BLaER1 treated with 17β-estradiol and CSF1 and Interleukin-3, amounts not matched to agents 10 nM and 100 nM (cell line): ENCODE results near the gene ITPR1.

ENCODE experiments used
- H3K27ac ChIP-seq, 11 experiments: shearing (Covaris generic); formaldehyde crosslinking; 2 replicates each; pipeline ENCODE4 v1.8.1; 2022
- H3K27me3 ChIP-seq, 11 experiments: shearing (Covaris generic); formaldehyde crosslinking; 2 replicates each; pipeline ENCODE4 v1.8.1; 2022
- H3K36me3 ChIP-seq, 11 experiments: shearing (Covaris generic); formaldehyde crosslinking; 2 replicates each; pipeline ENCODE4 v1.8.1; 2022
- H3K4me1 ChIP-seq, 10 experiments: shearing (Covaris generic); formaldehyde crosslinking; 2 replicates each; pipeline ENCODE4 v1.8.1; 2022
- H3K4me2 ChIP-seq, 11 experiments: shearing (Covaris generic); formaldehyde crosslinking; 2 replicates each; pipeline ENCODE4 v1.8.1; 2022
- H3K4me3 ChIP-seq, 10 experiments: shearing (Covaris generic); formaldehyde crosslinking; 2 replicates each; pipeline ENCODE4 v1.8.1; 2022
- H3K9ac ChIP-seq, 11 experiments: shearing (Covaris generic); formaldehyde crosslinking; 2 replicates each; pipeline ENCODE4 v1.8.1; 2022
- H3K9me3 ChIP-seq, 11 experiments: shearing (Covaris generic); formaldehyde crosslinking; replicated peaks in 1 of 11; 2 replicates each; pipeline ENCODE4 v1.8.1; 2022
- H4K20me1 ChIP-seq, 11 experiments: shearing (Covaris generic); formaldehyde crosslinking; 2 replicates each; pipeline ENCODE4 v1.8.1; 2022
- Cebpa-rat ChIP-seq, 11 experiments: shearing (Covaris generic); IDR thresholded peaks; 2 replicates each; pipeline ENCODE4 v1.8.1; 2022

ITPR1 gene

DNA sequence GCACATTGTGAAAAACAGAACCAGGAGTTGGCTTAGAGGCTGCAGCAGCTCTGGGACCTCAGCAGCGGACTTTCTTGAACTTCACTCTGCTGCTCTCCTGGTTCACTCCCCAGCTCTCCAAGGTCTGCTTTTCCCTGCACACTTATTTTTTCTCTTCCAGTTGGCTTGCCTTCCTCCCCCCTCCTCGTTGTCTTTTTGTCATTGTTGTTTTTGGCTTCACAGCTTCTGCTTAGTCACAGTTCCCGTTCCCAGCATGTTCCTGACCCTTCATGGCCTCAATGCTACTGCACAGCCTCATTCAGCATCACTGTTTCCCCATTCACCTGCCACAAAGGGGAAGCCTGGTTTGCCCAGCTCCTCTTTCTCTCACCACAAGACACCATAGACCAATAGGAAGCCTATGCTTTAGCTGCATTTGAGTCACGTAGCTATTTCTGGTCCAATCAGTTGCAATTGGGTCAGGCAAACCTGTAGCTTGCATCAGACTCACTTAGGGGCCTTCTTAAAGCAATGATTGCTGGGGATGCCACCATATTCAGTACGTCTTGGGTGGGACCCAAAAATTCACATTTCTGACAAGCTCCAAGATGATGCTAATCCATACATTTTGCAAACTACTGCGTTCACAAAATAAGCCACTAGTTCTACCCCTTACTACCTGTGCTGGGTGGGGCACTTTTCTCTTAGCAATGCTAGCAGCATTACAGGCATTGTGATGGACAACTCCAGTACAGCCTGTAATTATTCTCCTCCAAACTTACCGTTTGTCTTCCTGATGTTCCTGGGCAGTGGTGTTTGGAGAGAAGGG, 18.3 kb upstream of the ITPR1 start:
- Histone ChIP-seq H4K20me1 (no peaks in the 10 kb centered on the region), H3K9ac (peak overlapping the region in 7 of 11 experiments; percentile 41 to 74 (median 60); a peak in 12 of 22 replicates), H3K27ac (peak overlapping the region in 8 of 11 experiments; percentile 22 to 90 (median 81); a peak in 15 of 22 replicates), H3K9me3 (no peaks in the 10 kb centered on the region), H3K4me3 (peak overlapping the region in 2 of 10 experiments; percentile 10 to 14; a peak in 2 of 20 replicates), H3K27me3 (no peaks in the 10 kb centered on the region), H3K4me2 (peak overlapping the region in 7 of 11 experiments; percentile 24 to 91 (median 75); a peak in 12 of 22 replicates), H3K4me1 (peaks cover 0 to 71% (median 33%) of the 10 kb centered on the region in 10 experiments; a peak in 12 of 20 replicates), H3K36me3 (no peaks in the 10 kb centered on the region)
- TF ChIP-seq Cebpa-rat (IDR thresholded peaks at IDR 0.05): peak in 6 of 11 experiments; percentile 25 to 84 (median 60); a peak in 9 of 22 replicates

- H3K9me3 ChIP-seq: no peaks in the 10 kb centered on the region
- no peaks in the 10 kb centered on the region for H3K27me3 ChIP-seq
- peak overlapping the region in 5 of 11 experiments; percentile 41 to 91 (median 76); a peak in 10 of 22 replicates for H3K4me2 ChIP-seq
- H3K36me3 ChIP-seq: no peaks in the 10 kb centered on the region
- H3K4me1 ChIP-seq: peaks cover 0 to 74% (median 33%) of the 10 kb centered on the region in 10 experiments; a peak in 12 of 20 replicates
- H3K27ac ChIP-seq: peak overlapping the region in 7 of 11 experiments; percentile 44 to 90 (median 84); a peak in 13 of 22 replicates
- no peak overlapping the region for H3K4me3 ChIP-seq
- no peak for TF ChIP-seq Cebpa-rat (IDR thresholded peaks at IDR 0.05)
- H4K20me1 ChIP-seq: no peaks in the 10 kb centered on the region
- peak overlapping the region in 2 of 11 experiments; percentile 10 to 61; a peak in 1 of 22 replicates for H3K9ac ChIP-seq
Observed at GRCh38 chr3:4475804-4476203, 17.3 kb upstream of the ITPR1 start.

DNA sequence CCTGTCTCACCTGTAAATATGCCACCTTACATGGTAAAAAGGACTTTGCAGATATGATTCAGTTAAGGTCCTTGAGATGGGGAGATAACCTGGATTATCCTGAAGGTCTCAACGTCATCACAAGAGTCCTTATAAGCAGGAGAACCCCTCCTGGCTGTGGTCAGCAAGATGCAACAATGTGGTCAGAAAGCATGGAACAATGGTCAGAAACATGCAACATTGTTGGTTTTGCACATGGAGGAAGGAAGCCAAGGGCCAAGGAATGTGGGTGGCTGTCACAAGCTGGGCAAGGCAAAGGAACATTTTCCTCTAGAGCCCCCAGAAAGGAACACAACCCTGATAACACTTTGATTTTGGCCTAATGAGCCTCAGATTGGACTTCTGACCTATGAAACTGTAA, 16.7 kb upstream of the ITPR1 start:
- no peak for TF ChIP-seq Cebpa-rat (IDR thresholded peaks at IDR 0.05)
- Histone ChIP-seq H3K27me3 (no peaks in the 10 kb centered on the region), H3K9ac (0 out of 22 replicates have a peak overlapping the region, but pooled peaks of 1 of the 11 experiments have one; percentile 25), H3K27ac (peak overlapping the region in 6 of 11 experiments; percentile 13 to 90 (median 80); a peak in 7 of 22 replicates), H3K36me3 (no peaks in the 10 kb centered on the region), H3K4me1 (peaks cover 0 to 74% (median 33%) of the 10 kb centered on the region in 10 experiments; a peak in 12 of 20 replicates), H3K4me2 (peak overlapping the region in 6 of 11 experiments; percentile 31 to 91 (median 75); a peak in 11 of 22 replicates), H3K4me3 (no peak overlapping the region; a peak in 1 of 20 replicates), H4K20me1 (no peaks in the 10 kb centered on the region), H3K9me3 (no peaks in the 10 kb centered on the region)

DNA sequence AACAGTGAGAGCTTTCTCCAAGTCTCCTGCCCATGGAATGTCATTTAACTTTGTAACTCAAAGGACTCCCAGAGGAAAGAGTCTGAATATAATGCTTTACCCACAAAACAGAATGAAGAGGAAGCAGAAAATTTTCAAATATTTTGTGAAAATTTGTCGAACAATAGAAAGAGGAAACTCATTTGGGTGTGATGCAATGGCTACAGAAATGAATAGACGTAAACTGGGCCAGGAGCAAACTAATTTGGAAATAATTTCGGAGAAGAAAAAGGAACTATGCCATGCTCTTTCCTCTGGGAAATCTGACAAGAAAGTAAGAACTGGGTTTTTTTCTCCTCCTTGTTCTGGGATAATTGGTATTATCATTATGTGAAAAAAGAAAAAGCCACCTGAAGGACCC, 14.9 kb upstream of the ITPR1 start:
- peaks cover 0 to 71% (median 33%) of the 10 kb centered on the region in 10 experiments; a peak in 12 of 20 replicates for H3K4me1 ChIP-seq
- peak overlapping the region in 5 of 11 experiments; percentile 68 to 89 (median 81); a peak in 10 of 22 replicates for H3K27ac ChIP-seq
- peak overlapping the region in 5 of 11 experiments; percentile 56 to 91 (median 76); a peak in 9 of 22 replicates for H3K4me2 ChIP-seq
- no peaks in the 10 kb centered on the region for H3K27me3 ChIP-seq
- no peaks in the 10 kb centered on the region for H3K9me3 ChIP-seq
- peak overlapping the region in 1 of 10 experiments; percentile 35; a peak in 3 of 20 replicates for H3K4me3 ChIP-seq
- peak overlapping the region in 3 of 11 experiments; percentile 27 to 72 (median 67); a peak in 3 of 22 replicates for H3K9ac ChIP-seq
- TF ChIP-seq Cebpa-rat (IDR thresholded peaks at IDR 0.05): peak in 3 of 11 experiments; percentile 28 to 72 (median 55); a peak in 4 of 22 replicates
- H3K36me3 ChIP-seq: no peaks in the 10 kb centered on the region
- H4K20me1 ChIP-seq: no peaks in the 10 kb centered on the region

DNA sequence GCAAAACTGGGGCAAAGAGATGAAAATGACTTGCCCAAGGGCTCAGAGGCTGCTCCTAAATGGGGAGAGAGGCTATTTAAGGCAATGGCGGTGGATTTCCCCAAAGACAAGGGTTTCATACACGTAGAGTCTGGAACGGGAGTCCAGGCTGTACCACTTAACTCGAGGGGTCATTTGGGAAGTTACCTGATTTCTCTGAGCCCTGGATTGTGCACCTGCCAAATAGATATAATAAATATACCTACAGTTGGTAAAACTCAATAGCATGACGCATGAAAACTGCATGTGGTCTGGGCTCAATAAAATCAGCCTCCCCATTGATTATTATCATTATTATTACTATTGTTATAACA, 1.3 kb upstream of the ITPR1 start:
- peak overlapping the region in 10 of 11 experiments; percentile 81 to 90 (median 82); a peak in 16 of 22 replicates for H3K9ac ChIP-seq

DNA sequence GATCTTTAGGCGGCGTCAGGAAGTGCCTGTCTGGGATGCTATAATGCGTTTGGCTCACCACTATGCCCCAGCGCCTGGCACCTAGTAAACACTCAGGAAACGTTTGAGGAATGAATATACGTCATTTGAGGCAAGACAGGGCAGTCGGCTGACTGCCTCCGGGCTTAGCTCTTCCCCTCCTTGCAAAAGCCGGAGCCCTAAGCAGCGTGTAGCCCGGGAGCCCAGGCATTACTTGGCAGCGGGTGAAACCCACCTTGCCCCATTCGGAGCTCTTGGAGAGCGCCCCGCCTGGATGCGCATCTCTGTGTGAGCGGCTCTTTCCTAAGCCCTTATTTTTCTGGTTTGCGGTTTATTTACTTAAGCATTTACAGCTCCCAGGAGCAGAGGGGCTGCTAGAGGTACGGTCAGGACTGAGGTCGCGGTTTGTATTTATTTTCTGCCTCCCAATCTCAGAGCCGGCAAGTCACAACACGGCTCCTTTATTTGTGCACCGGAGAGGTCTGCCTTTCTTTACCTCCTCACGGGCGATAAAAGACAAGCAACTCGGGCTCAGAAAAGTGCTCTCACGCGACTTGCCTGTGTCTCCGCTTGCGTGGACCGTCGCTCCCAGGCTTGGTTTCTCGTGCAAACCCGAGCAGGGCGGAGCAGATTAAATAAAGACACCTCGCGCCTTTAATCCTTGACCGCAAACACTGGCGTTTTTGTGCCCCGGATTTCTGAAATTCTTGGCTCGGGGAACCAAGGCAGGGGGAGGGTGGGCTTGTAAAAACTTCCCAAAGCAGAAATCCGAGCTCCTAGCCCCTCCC, 737 bp upstream of the ITPR1 start:
- H3K36me3 ChIP-seq: peaks cover 0 to 5% (median 0%) of the 10 kb centered on the region in 11 experiments; a peak in 4 of 22 replicates
- TF ChIP-seq Cebpa-rat (IDR thresholded peaks at IDR 0.05): no peak
- H4K20me1 ChIP-seq: peaks cover 0 to 18% (median 0%) of the 10 kb centered on the region in 11 experiments; a peak in 5 of 22 replicates
- peak overlapping the region; percentile 71 to 90 (median 82) for H3K9ac ChIP-seq
- peak overlapping the region; percentile 85 to 99 (median 94) for H3K4me2 ChIP-seq
- H3K27ac ChIP-seq: peak overlapping the region; percentile 38 to 83 (median 71); a peak in 21 of 22 replicates
- peaks cover 30 to 43% (median 32%) of the 10 kb centered on the region in 10 experiments for H3K4me1 ChIP-seq
- peak overlapping the region; percentile 78 to 92 (median 84) for H3K4me3 ChIP-seq
- H3K27me3 ChIP-seq: no peaks in the 10 kb centered on the region; a peak in 3 of 22 replicates
- H3K9me3 ChIP-seq: no peaks in the 10 kb centered on the region

More for the DNA sequence above, 1.3 kb upstream of the ITPR1 start:
- Histone ChIP-seq H3K4me3 (peak overlapping the region; percentile 78 to 92 (median 84)), H3K9me3 (no peaks in the 10 kb centered on the region), H3K27ac (peak overlapping the region in 1 of 11 experiments; percentile 78; a peak in 2 of 22 replicates), H3K27me3 (no peaks in the 10 kb centered on the region; a peak in 3 of 22 replicates), H3K4me2 (peak overlapping the region; percentile 85 to 99 (median 94)), H3K4me1 (peaks cover 30 to 42% (median 32%) of the 10 kb centered on the region in 10 experiments), H3K36me3 (no peaks in the 10 kb centered on the region; a peak in 1 of 22 replicates), H4K20me1 (peaks cover 0 to 14% (median 0%) of the 10 kb centered on the region in 11 experiments; a peak in 5 of 22 replicates)
- no peak for TF ChIP-seq Cebpa-rat (IDR thresholded peaks at IDR 0.05)

DNA sequence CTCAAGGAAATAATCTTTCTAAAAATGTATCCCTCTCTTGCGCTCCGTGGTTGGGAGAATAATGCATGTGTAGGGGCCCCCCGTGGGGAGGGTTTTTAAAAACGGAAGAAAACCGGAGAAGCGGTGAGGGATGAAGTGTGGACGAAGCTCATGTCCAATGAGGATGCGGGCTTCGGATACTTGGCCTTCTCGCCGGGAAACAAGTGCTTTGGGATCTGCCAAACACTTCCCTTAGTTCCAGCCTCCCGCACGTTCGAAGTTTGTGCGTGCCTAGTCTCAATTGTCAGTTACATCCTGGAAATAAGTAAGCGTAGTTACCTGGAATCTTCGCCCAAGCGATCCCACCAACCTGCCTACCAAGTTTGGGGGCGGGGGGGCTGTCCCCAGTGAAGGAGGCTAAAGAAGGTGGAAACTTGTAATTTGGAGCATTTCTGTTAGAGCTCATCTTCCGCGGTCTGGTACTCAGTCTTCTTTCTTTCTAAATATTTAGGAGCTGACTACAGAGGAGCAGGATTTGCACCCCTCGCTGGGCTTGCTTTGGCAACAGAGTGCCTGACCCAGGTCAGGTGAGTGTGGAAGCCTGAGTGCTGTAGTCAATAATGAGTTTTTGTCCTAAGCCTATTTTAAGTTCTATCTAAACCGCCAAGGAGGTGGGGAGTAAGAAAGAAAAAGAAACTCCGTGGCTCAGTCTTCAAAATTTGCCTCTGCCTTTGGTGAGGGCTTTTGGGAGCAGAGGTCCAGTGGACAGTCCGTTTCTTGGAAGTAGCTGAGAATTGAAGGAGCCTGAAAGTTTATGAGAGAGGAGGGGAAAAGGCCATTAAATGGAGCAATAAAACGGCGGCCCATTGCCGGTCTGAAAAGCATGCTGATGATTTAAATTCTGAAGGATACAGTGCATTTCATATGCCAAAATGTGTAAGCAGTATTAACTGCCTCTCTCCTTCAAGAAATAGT, 1.1 kb downstream of the ITPR1 start:
- Histone ChIP-seq H3K4me2 (peak overlapping the region; percentile 93 to 99 (median 96)), H3K4me3 (peak overlapping the region; percentile 78 to 92 (median 84)), H4K20me1 (peaks cover 0 to 31% (median 0%) of the 10 kb centered on the region in 11 experiments; a peak in 5 of 22 replicates), H3K4me1 (peaks cover 30 to 43% (median 32%) of the 10 kb centered on the region in 10 experiments), H3K9me3 (no peaks in the 10 kb centered on the region), H3K9ac (peak overlapping the region; percentile 68 to 86 (median 82)), H3K36me3 (peaks cover 0 to 22% (median 3%) of the 10 kb centered on the region in 11 experiments; a peak in 5 of 22 replicates), H3K27me3 (no peaks in the 10 kb centered on the region; a peak in 3 of 22 replicates), H3K27ac (peak overlapping the region in 10 of 11 experiments; percentile 39 to 83 (median 69); a peak in 21 of 22 replicates)
- no peak for TF ChIP-seq Cebpa-rat (IDR thresholded peaks at IDR 0.05)
